Erythroblast (primary cell): ENCODE data around the gene WDR90.

Source experiments
- GATA1 ChIP-seq: IDR thresholded peaks from 2 replicates; pipeline ENCODE4 v1.6.1; 2011; ENCODE audit warnings: low read depth, mild to moderate bottlenecking, control low read depth, low read length, moderate library complexity
- POLR2A ChIP-seq: IDR thresholded peaks from 2 replicates; pipeline ENCODE4 v1.6.1; 2011; ENCODE audit warnings: mild to moderate bottlenecking, low read length

- no peak for TF ChIP-seq POLR2A
- no peak for TF ChIP-seq GATA1
Observed at GRCh38 chr16:638034-638543, 11.1 kb upstream of the WDR90 start.
